GM19455 (cell line): ENCODE measurements around the gene ALPG.
"Not testable (repeated sequence)": the region's sequence is repeated elsewhere in the genome, so short reads cannot be mapped to it uniquely, and the experiment has no call there.

Experiments used
- ATAC-seq: cut with Tn5 transposase; IDR thresholded peaks from one replicate; pipeline ENCODE4 v1.9.1; 2021; ENCODE audit not compliant: unreplicated experiment

The ALPG gene

GRCh38 chr2:232418466-232419244, 12.0 kb downstream of the ALPG start:
- no peak for ATAC-seq

GRCh38 chr2:232419245-232420072, 12.8 kb downstream of the ALPG start:
- ATAC-seq = no peak

GRCh38 chr2:232420073-232420454, 13.4 kb downstream of the ALPG start:
- ATAC-seq = no peak

GRCh38 chr2:232420463-232421188, 14.0 kb downstream of the ALPG start:
- ATAC-seq = no peak

GRCh38 chr2:232421189-232421785, 14.6 kb downstream of the ALPG start:
- no peak for ATAC-seq

GRCh38 chr2:232422051-232422450, 15.4 kb downstream of the ALPG start:
- no peak for ATAC-seq

GRCh38 chr2:232422996-232423395, 16.4 kb downstream of the ALPG start:
- not testable (repeated sequence) for ATAC-seq

GRCh38 chr2:232423407-232423806, 16.8 kb downstream of the ALPG start:
- ATAC-seq = not testable (repeated sequence)

- ATAC-seq = no peak
Observed at GRCh38 chr2:232431705-232432590, 25.3 kb downstream of the ALPG start.

GRCh38 chr2:232432598-232433184, 26.0 kb downstream of the ALPG start:
- no peak for ATAC-seq

GRCh38 chr2:232433622-232434021, 27.0 kb downstream of the ALPG start:
- not testable (repeated sequence) for ATAC-seq

GRCh38 chr2:232434091-232434490, 27.4 kb downstream of the ALPG start:
- ATAC-seq = no peak

- no peak for ATAC-seq
Observed at GRCh38 chr2:232434563-232435374, 28.1 kb downstream of the ALPG start.

GRCh38 chr2:232435375-232435648, 28.7 kb downstream of the ALPG start:
- no peak for ATAC-seq

GRCh38 chr2:232435805-232436204, 29.2 kb downstream of the ALPG start:
- no peak for ATAC-seq

GRCh38 chr2:232436381-232437194, 29.9 kb downstream of the ALPG start:
- ATAC-seq = no peak

- no peak for ATAC-seq
Observed at GRCh38 chr2:232437195-232437571, 30.5 kb downstream of the ALPG start.

- ATAC-seq = no peak
Observed at GRCh38 chr2:232438091-232438490, 31.4 kb downstream of the ALPG start.
